Peyer's patch (tissue), 4 donors: ENCODE data around the gene DCANP1.

Experiments used
- POLR2A ChIP-seq, 2 donors: fragments of 450-650 bp; IDR thresholded peaks; one replicate each; pipeline ENCODE4 v1.5.1; 2017; ENCODE audit warnings: antibody characterized with exemption in 2 of 2, mild to moderate bottlenecking in 2 of 2, moderate library complexity in 2 of 2
- TF ChIP-seq, protein P1 (sequence below), 6 experiments: fragments of 450-650 bp in 4 of 6; fragments of 200-600 bp in 2 of 6; sonication (generic) in 1 of 6; IDR thresholded peaks; one replicate each; pipeline ENCODE4 v1.5.1; 2017 to 2019; ENCODE audit warnings: antibody characterized with exemption in 6 of 6, mild to moderate bottlenecking in 3 of 6, moderate library complexity in 1 of 6

DNA sequence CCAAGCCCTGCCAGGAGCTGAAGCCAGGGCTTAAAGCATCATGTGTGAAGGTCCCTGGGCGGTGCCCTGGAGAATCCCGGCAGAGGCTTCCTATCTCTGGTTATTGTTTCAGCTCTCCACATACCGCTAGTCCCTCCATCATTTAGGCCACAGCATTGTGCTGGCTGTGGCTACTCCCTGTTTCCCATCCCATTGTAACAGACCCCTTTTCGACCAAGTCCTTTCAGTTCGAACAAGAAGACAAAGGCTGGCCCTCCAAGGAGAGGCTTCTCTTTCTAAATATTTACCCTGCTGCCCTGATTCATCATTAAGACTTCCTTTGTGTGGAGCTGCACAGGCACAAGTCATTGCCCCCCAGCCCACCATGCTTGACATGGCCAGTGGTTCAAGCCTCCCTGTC lies 47.0 kb upstream of the DCANP1 start:
- no peak for TF ChIP-seq POLR2A (IDR thresholded peaks at IDR 0.05)
- TF ChIP-seq, protein P1, sequence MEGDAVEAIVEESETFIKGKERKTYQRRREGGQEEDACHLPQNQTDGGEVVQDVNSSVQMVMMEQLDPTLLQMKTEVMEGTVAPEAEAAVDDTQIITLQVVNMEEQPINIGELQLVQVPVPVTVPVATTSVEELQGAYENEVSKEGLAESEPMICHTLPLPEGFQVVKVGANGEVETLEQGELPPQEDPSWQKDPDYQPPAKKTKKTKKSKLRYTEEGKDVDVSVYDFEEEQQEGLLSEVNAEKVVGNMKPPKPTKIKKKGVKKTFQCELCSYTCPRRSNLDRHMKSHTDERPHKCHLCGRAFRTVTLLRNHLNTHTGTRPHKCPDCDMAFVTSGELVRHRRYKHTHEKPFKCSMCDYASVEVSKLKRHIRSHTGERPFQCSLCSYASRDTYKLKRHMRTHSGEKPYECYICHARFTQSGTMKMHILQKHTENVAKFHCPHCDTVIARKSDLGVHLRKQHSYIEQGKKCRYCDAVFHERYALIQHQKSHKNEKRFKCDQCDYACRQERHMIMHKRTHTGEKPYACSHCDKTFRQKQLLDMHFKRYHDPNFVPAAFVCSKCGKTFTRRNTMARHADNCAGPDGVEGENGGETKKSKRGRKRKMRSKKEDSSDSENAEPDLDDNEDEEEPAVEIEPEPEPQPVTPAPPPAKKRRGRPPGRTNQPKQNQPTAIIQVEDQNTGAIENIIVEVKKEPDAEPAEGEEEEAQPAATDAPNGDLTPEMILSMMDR (IDR thresholded peaks at IDR 0.05): no peak
